H1 (cell line): ENCODE data around the gene STIMATE. TPM values are rescaled to one million over a fixed set of nuclear protein-coding genes. Genes with fewer than 3 reads are reported as not detected.

ENCODE experiments used
- CTCF ChIA-PET: fragments of 300-600 bp; sonication (Branson Sonifier 250); formaldehyde crosslinking; loops from one replicate; lab custom pipeline; 2021; ENCODE audit not compliant: partially characterized antibody; lab: Charles Lee
- POLR2A ChIA-PET: fragments of 300-600 bp; sonication (Branson Sonifier 250); formaldehyde crosslinking; loops from one replicate; lab custom pipeline; 2021; ENCODE audit warnings: inconsistent platforms; ENCODE audit not compliant: partially characterized antibody; lab: Charles Lee
- DNase-seq, 2 experiments: peaks; one replicate each; pipeline versions ENCODE4 v3.0.0 to v3.0.0-alpha.2; 2010 to 2022; ENCODE audit warnings: low spot score in 2 of 2, low read depth in 1 of 2, mixed read lengths in 1 of 2
- FAIRE-seq: peaks from 2 replicates; lab custom pipeline; 2011; peaks lifted over from hg19 to GRCh38; lab: Jason Lieb, UNC
- H2AFZ ChIP-seq: 2 replicates; pipeline ENCODE4 v1.8.1; 2012; ENCODE audit warnings: low read length, inconsistent platforms
- H2AK5ac ChIP-seq: 2 replicates; pipeline ENCODE4 v1.6.1; 2013; ENCODE audit warnings: low read depth, low read length
- H2BK120ac ChIP-seq: replicated peaks from 2 replicates; pipeline ENCODE3; 2013; ENCODE audit warnings: low read depth, low read length, inconsistent platforms
- H2BK12ac ChIP-seq: 2 replicates; pipeline ENCODE4 v1.6.1; 2013; ENCODE audit warnings: low read depth, low read length
- H2BK15ac ChIP-seq: 2 replicates; pipeline ENCODE4 v1.6.1; 2013; ENCODE audit warnings: low read length
- H2BK20ac ChIP-seq: 2 replicates; pipeline ENCODE4 v1.6.1; 2013; ENCODE audit warnings: low read length
- H2BK5ac ChIP-seq: 2 replicates; pipeline ENCODE4 v1.6.1; 2013; ENCODE audit warnings: low read depth, low read length
- H3K14ac ChIP-seq: 2 replicates; pipeline ENCODE4 v1.6.1; 2013; ENCODE audit warnings: inconsistent platforms; ENCODE audit not compliant: insufficient read length
- H3K18ac ChIP-seq: 2 replicates; pipeline ENCODE4 v1.6.1; 2013; ENCODE audit warnings: low read length; ENCODE audit errors: extremely low read depth
- H3K23ac ChIP-seq: 2 replicates; pipeline ENCODE4 v1.6.1; 2013; ENCODE audit warnings: inconsistent platforms; ENCODE audit not compliant: insufficient read length
- H3K23me2 ChIP-seq: 2 replicates; pipeline ENCODE4 v1.6.1; 2013; ENCODE audit warnings: low read depth, low read length
- H3K27ac ChIP-seq: 2 replicates; pipeline ENCODE4 v1.6.1; 2011; ENCODE audit warnings: low read depth, low read length, inconsistent platforms
- H3K27me3 ChIP-seq, 4 experiments: replicated peaks in 1 of 4; 1 replicate in 1 of 4; 2 replicates in 3 of 4; pipeline versions ENCODE4 v1.6.1 to v1.8.1; 2011 to 2013; ENCODE audit warnings: low read length in 3 of 4, mild to moderate bottlenecking in 3 of 4, inconsistent platforms in 2 of 4, mixed read lengths in 2 of 4, moderate library complexity in 1 of 4; ENCODE audit not compliant: control insufficient read depth in 3 of 4, insufficient read depth in 3 of 4; ENCODE audit errors: extremely low read depth in 1 of 4
- H3K36me3 ChIP-seq, 4 experiments: 2 replicates each; pipeline versions ENCODE4 v1.6.1 to v1.8.1; 2011 to 2013; ENCODE audit warnings: mild to moderate bottlenecking in 4 of 4, low read length in 3 of 4, moderate library complexity in 2 of 4, control low read depth in 1 of 4, inconsistent platforms in 1 of 4; ENCODE audit not compliant: insufficient read depth in 4 of 4, control insufficient read depth in 2 of 4
- H3K4ac ChIP-seq: replicated peaks from 2 replicates; pipeline ENCODE3; 2013; ENCODE audit warnings: low read length, low read depth, mixed read lengths, inconsistent platforms; ENCODE audit not compliant: insufficient read length
- H3K4me1 ChIP-seq, 4 experiments: replicated peaks in 1 of 4; 1 replicate in 1 of 4; 2 replicates in 3 of 4; pipeline versions ENCODE4 v1.6.1 to v1.8.1; 2011 to 2013; ENCODE audit warnings: low read length in 3 of 4, inconsistent platforms in 2 of 4, mixed read lengths in 1 of 4; ENCODE audit not compliant: insufficient read depth in 4 of 4, control insufficient read depth in 3 of 4
- H3K4me2 ChIP-seq, 2 experiments: 2 replicates each; pipeline versions ENCODE4 v1.6.1 to v1.8.1; 2011 to 2013; ENCODE audit warnings: low read depth in 2 of 2, low read length in 2 of 2, control low read depth in 1 of 2, inconsistent platforms in 1 of 2, mild to moderate bottlenecking in 1 of 2; ENCODE audit not compliant: insufficient read depth in 1 of 2
- H3K4me3 ChIP-seq, 4 experiments: fragments of 200-600, 300-600 bp in 1 of 4; sonication (generic), shearing (Covaris generic), sonication (Bioruptor Twin) in 1 of 4; 2 replicates each; pipeline versions ENCODE4 v1.5.1 to v1.8.1; 2011 to 2016; ENCODE audit warnings: low read length in 4 of 4, low read depth in 3 of 4, control low read depth in 2 of 4, inconsistent platforms in 2 of 4, mild to moderate bottlenecking in 2 of 4, mixed read lengths in 1 of 4, moderate library complexity in 1 of 4; ENCODE audit not compliant: insufficient read depth in 2 of 4; ENCODE audit errors: extremely low read depth in 1 of 4
- H3K56ac ChIP-seq: replicated peaks from 2 replicates; pipeline ENCODE3; 2013; ENCODE audit warnings: low read depth, mild to moderate bottlenecking, mixed read lengths, low read length, inconsistent platforms; ENCODE audit not compliant: insufficient read length
- H3K79me1 ChIP-seq: 2 replicates; pipeline ENCODE4 v1.6.1; 2013; ENCODE audit warnings: low read depth, low read length, control low read depth
- H3K79me2 ChIP-seq, 2 experiments: 2 replicates each; pipeline versions ENCODE4 v1.6.1 to v1.8.1; 2012 to 2013; ENCODE audit warnings: low read length in 2 of 2, mild to moderate bottlenecking in 2 of 2, inconsistent platforms in 1 of 2; ENCODE audit not compliant: insufficient read depth in 2 of 2, control insufficient read depth in 1 of 2
- H3K9ac ChIP-seq, 4 experiments: replicated peaks in 1 of 4; 1 replicate in 1 of 4; 2 replicates in 3 of 4; pipeline versions ENCODE4 v1.6.1 to v1.8.1; 2011 to 2013; ENCODE audit warnings: low read depth in 3 of 4, low read length in 3 of 4, control low read depth in 2 of 4, mild to moderate bottlenecking in 2 of 4, moderate library complexity in 2 of 4, inconsistent platforms in 1 of 4; ENCODE audit errors: extremely low read depth in 1 of 4
- H3K9me3 ChIP-seq, 2 experiments: 2 replicates each; pipeline versions ENCODE4 v1.6.1 to v1.8.1; 2012 to 2013; ENCODE audit warnings: mild to moderate bottlenecking in 2 of 2, moderate library complexity in 2 of 2, control low read depth in 1 of 2, inconsistent platforms in 1 of 2, low read depth in 1 of 2, low read length in 1 of 2, mixed read lengths in 1 of 2; ENCODE audit not compliant: insufficient read depth in 2 of 2
- H4K20me1 ChIP-seq, 2 experiments: replicated peaks in 1 of 2; 2 replicates each; pipeline versions ENCODE3 to v1.8.1; 2011 to 2013; ENCODE audit warnings: inconsistent platforms in 2 of 2, low read length in 2 of 2, mild to moderate bottlenecking in 1 of 2; ENCODE audit not compliant: insufficient read depth in 2 of 2, control insufficient read depth in 1 of 2
- H4K5ac ChIP-seq: 2 replicates; pipeline ENCODE4 v1.6.1; 2013; ENCODE audit warnings: low read length, low read depth, mixed read lengths, inconsistent platforms; ENCODE audit not compliant: insufficient read length
- H4K8ac ChIP-seq: 2 replicates; pipeline ENCODE4 v1.8.0; 2013; ENCODE audit warnings: mild to moderate bottlenecking, moderate library complexity, low read length, inconsistent platforms; ENCODE audit not compliant: insufficient read depth; ENCODE audit errors: extremely low read depth
- H4K91ac ChIP-seq: replicated peaks from 2 replicates; pipeline ENCODE3; 2013; ENCODE audit warnings: low read length, mixed read lengths, inconsistent platforms; ENCODE audit not compliant: insufficient read length
- CHD1 ChIP-seq: IDR thresholded peaks from 2 replicates; pipeline ENCODE4 v1.6.1; 2012; ENCODE audit warnings: low read depth, low read length, improper control_type of control experiment
- CHD2 ChIP-seq: IDR thresholded peaks from 2 replicates; pipeline ENCODE4 v1.6.1; 2012; ENCODE audit warnings: low read length, improper control_type of control experiment
- GABPA ChIP-seq: IDR thresholded peaks from 2 replicates; pipeline ENCODE4 v1.6.1; 2011; ENCODE audit warnings: mild to moderate bottlenecking, low read length, moderate library complexity, borderline replicate concordance; ENCODE audit not compliant: insufficient read depth
- GTF2F1 ChIP-seq: IDR thresholded peaks from 2 replicates; pipeline ENCODE4 v1.6.1; 2012; ENCODE audit warnings: low read depth, low read length, improper control_type of control experiment, borderline replicate concordance
- KDM4A ChIP-seq: IDR thresholded peaks from one replicate; pipeline ENCODE4 v1.7.1; 2012; ENCODE audit warnings: low read depth, mild to moderate bottlenecking, moderate library complexity, low read length, inconsistent platforms; ENCODE audit not compliant: severe bottlenecking
- KDM5A ChIP-seq: fragments of 200-600 bp; IDR thresholded peaks from 2 replicates; pipeline ENCODE4 v1.7.1; 2012; ENCODE audit warnings: mild to moderate bottlenecking, low read length, inconsistent platforms, mixed read lengths
- NANOG ChIP-seq: IDR thresholded peaks from 2 replicates; pipeline ENCODE4 v1.6.1; 2011; ENCODE audit warnings: low read length, low read depth, mild to moderate bottlenecking, inconsistent platforms; ENCODE audit not compliant: insufficient read depth, poor library complexity, severe bottlenecking
- POU5F1 ChIP-seq: IDR thresholded peaks from 2 replicates; pipeline ENCODE4 v1.6.1; 2011; ENCODE audit warnings: low read depth, mild to moderate bottlenecking, low read length, moderate library complexity
- RFX5 ChIP-seq: IDR thresholded peaks from 2 replicates; pipeline ENCODE4 v1.6.1; 2011; ENCODE audit warnings: low read depth, low read length, improper control_type of control experiment, borderline replicate concordance
- SP2 ChIP-seq: IDR thresholded peaks from 2 replicates; pipeline ENCODE4 v1.6.1; 2012; ENCODE audit warnings: mild to moderate bottlenecking, low read length, inconsistent platforms
- TCF12 ChIP-seq: IDR thresholded peaks from 2 replicates; pipeline ENCODE4 v1.6.1; 2011; ENCODE audit warnings: low read depth, mild to moderate bottlenecking, low read length
- USF2 ChIP-seq: IDR thresholded peaks from 2 replicates; pipeline ENCODE4 v1.6.1; 2011; ENCODE audit warnings: low read length, improper control_type of control experiment
- YY1 ChIP-seq: IDR thresholded peaks from 2 replicates; pipeline ENCODE4 v1.6.1; 2011; ENCODE audit warnings: low read depth, mild to moderate bottlenecking, low read length
- ZNF274 ChIP-seq: IDR thresholded peaks from 2 replicates; pipeline ENCODE4 v1.7.0; 2012; ENCODE audit warnings: low read length, borderline replicate concordance; ENCODE audit errors: extremely low read depth
- WGBS, 2 experiments: shearing (Covaris generic) in 1 of 2; methylation state at CpG; one replicate each; pipeline versions ENCODE4 v1.1.6 to v1.1.7; 2013 to 2015; ENCODE audit warnings: low lambda C conversion rate in 2 of 2, mixed read lengths in 2 of 2, inconsistent platforms in 1 of 2, low coverage in 1 of 2, missing lambda C conversion rate in 1 of 2; ENCODE audit not compliant: insufficient replicate concordance in 2 of 2, insufficient coverage in 1 of 2, insufficient read length in 1 of 2; ENCODE audit errors: extremely low coverage in 1 of 2, missing lambda C conversion rate in 1 of 2; 5-methylcytosine and 5-hydroxymethylcytosine counted together
- polyA plus RNA-seq, 7 experiments: library from polyadenylated mRNA; depleted of rRNA in 3 of 7; stranded (reverse) in 5 of 7; unstranded in 2 of 7; fragments of >200 nt in 5 of 7; fragments of 200-250 nt in 2 of 7; gene quantifications; 1 replicate in 5 of 7; 2 replicates in 1 of 7; 4 replicates in 1 of 7; pipeline versions ENCODE4 v1.2.1 to v1.2.3, GENCODE V29; 2011 to 2013; ENCODE audit warnings: missing spikeins in 2 of 7, mixed read lengths in 2 of 7
- total RNA-seq: library from RNA; stranded (reverse); fragmentation: NEBNext Ultra II Directional; extraction: Animal tissue kit (Norgen Biotek cat#: 25700); gene quantifications from 2 replicates; pipeline ENCODE4 v1.2.1, GENCODE V29; 2021

STIMATE gene
- total and polyA plus RNA-seq, 2 of the 8 experiments (the other 6 are each of a cell fraction or from before 2014, with no cell fraction given): 17.5 to 22.1 TPM

GRCh38 chr3:52915294-52915693, 17.9 kb upstream of the STIMATE start:
- Histone ChIP-seq H4K91ac (no peak overlapping the region), H3K23me2 (no peaks in the 10 kb centered on the region), H4K20me1 (peaks cover 0 to 3% of the 10 kb centered on the region in 2 experiments), H3K14ac (no peak overlapping the region), H4K8ac (no peak overlapping the region), H3K9ac (no peak overlapping the region), H3K36me3 (peaks cover 0 to 18% (median 10%) of the 10 kb centered on the region in 4 experiments; a peak in 5 of 8 replicates), H2BK15ac (no peak overlapping the region), H2BK120ac (no peak overlapping the region), H2BK20ac (no peak overlapping the region), H3K4me2 (no peak overlapping the region), H3K56ac (no peak overlapping the region), H2AK5ac (no peak overlapping the region), H3K4me1 (no peaks in the 10 kb centered on the region), H3K9me3 (no peaks in the 10 kb centered on the region), H2AFZ (no peak overlapping the region), H3K18ac (no peak overlapping the region), H3K23ac (no peak overlapping the region), H4K5ac (no peak overlapping the region), H3K79me1 (no peaks in the 10 kb centered on the region), H3K27me3 (no peaks in the 10 kb centered on the region), H3K4me3 (no peak overlapping the region), H2BK12ac (no peak overlapping the region), H3K79me2 (no peaks in the 10 kb centered on the region), H2BK5ac (no peak overlapping the region), H3K27ac (no peak overlapping the region), H3K4ac (no peak overlapping the region)
- 91% methylated on average over 6 of the region's 6 CpGs; no CpG with 5 or more reads in 1 of the 2 experiments for WGBS, 2 experiments
- FAIRE-seq (no peak), DNase-seq (no peak)
- ChIA-PET POLR2A (no interaction called here), CTCF (interaction anchor here (0.6 to 1.4 kb wide), 8 partner anchors 11 to 433 kb away, joined by 3 to 6 read pairs (median 3); no protein-coding TSS in a partner anchor)
- no peak for TF ChIP-seq RFX5
- no peak for TF ChIP-seq NANOG
- TF ChIP-seq TCF12: no peak
- no peak for TF ChIP-seq KDM5A
- no peak for TF ChIP-seq USF2
- no peak for TF ChIP-seq KDM4A
- TF ChIP-seq YY1: no peak
- TF ChIP-seq SP2: no peak
- TF ChIP-seq POU5F1: no peak
- TF ChIP-seq CHD2: no peak
- no peak for TF ChIP-seq ZNF274
- no peak for TF ChIP-seq GTF2F1
- TF ChIP-seq CHD1: no peak
- no peak for TF ChIP-seq GABPA
